Mesothelial cell of epicardium (in vitro differentiated cells): ENCODE results near the gene ABCC8. TPM values are rescaled to one million over a fixed set of nuclear protein-coding genes. Genes with fewer than 3 reads are reported as not detected.

Experiments
- DNase-seq, 2 experiments: peaks; one replicate each; pipeline ENCODE4 v3.0.0; 2021; ENCODE audit warnings: low spot score in 2 of 2; ENCODE audit not compliant: unreplicated experiment in 2 of 2
- H3K27ac Mint-ChIP-seq: 2 replicates; pipeline ENCODE4 v1.8.0; 2021; ENCODE audit warnings: mixed read lengths
- H3K27me3 Mint-ChIP-seq: 2 replicates; pipeline ENCODE4 v1.8.0; 2021; ENCODE audit warnings: low read depth, mixed read lengths
- H3K36me3 Mint-ChIP-seq: 2 replicates; pipeline ENCODE4 v1.8.0; 2021; ENCODE audit warnings: mixed read lengths
- H3K4me1 Mint-ChIP-seq: 2 replicates; pipeline ENCODE4 v1.8.0; 2021; ENCODE audit warnings: mixed read lengths
- H3K4me3 Mint-ChIP-seq: 2 replicates; pipeline ENCODE4 v1.8.0; 2021; ENCODE audit warnings: mild to moderate bottlenecking, moderate library complexity, mixed read lengths
- H3K9me3 Mint-ChIP-seq: 2 replicates; pipeline ENCODE4 v1.8.0; 2021; ENCODE audit warnings: mixed read lengths
- CTCF ChIP-seq: fragments of 200-600 bp; sonication (generic); IDR thresholded peaks from one replicate; pipeline ENCODE4 v1.5.0; 2021; ENCODE audit warnings: antibody characterized with exemption; ENCODE audit not compliant: unreplicated experiment
- total RNA-seq: library from RNA; stranded (reverse); gene quantifications from 3 replicates; pipeline ENCODE4 v1.2.1, GENCODE V29; 2021

Gene ABCC8
- total RNA-seq, 1 donor from 2014 or later: not detected

GRCh38 chr11:17350455-17351171 lies 126.0 kb downstream of the ABCC8 start:
- peaks cover 23% of the 10 kb centered on the region for H3K4me1 Mint-ChIP-seq
- no peak for DNase-seq
- H3K27me3 Mint-ChIP-seq: peaks cover 39% of the 10 kb centered on the region
- no peak overlapping the region for H3K27ac Mint-ChIP-seq
- peaks cover 2% of the 10 kb centered on the region for H3K36me3 Mint-ChIP-seq
- TF ChIP-seq CTCF: no peak
- H3K9me3 Mint-ChIP-seq: no peaks in the 10 kb centered on the region
- H3K4me3 Mint-ChIP-seq: peak overlapping the region; percentile 75

- peaks cover 9% of the 10 kb centered on the region for H3K4me1 Mint-ChIP-seq
- no peak for TF ChIP-seq CTCF
- no peak overlapping the region for H3K4me3 Mint-ChIP-seq
- peaks cover 30% of the 10 kb centered on the region for H3K27me3 Mint-ChIP-seq
- no peaks in the 10 kb centered on the region for H3K36me3 Mint-ChIP-seq
- H3K27ac Mint-ChIP-seq: no peak overlapping the region
- no peaks in the 10 kb centered on the region for H3K9me3 Mint-ChIP-seq
- no peak for DNase-seq
Measured at GRCh38 chr11:17347676-17348075, 129.0 kb downstream of the ABCC8 start.

- TF ChIP-seq CTCF: no peak
- no peaks in the 10 kb centered on the region for H3K4me1 Mint-ChIP-seq
Measured at GRCh38 chr11:17343907-17344306, 132.7 kb downstream of the ABCC8 start.

GRCh38 chr11:17343257-17343656 lies 133.4 kb downstream of the ABCC8 start:
- no peak for DNase-seq
- no peaks in the 10 kb centered on the region for H3K9me3 Mint-ChIP-seq

More at GRCh38 chr11:17343907-17344306, 132.7 kb downstream of the ABCC8 start:
- no peaks in the 10 kb centered on the region for H3K9me3 Mint-ChIP-seq
- H3K36me3 Mint-ChIP-seq: peaks cover 3% of the 10 kb centered on the region
- no peak overlapping the region for H3K27ac Mint-ChIP-seq
- H3K4me3 Mint-ChIP-seq: no peak overlapping the region
- H3K27me3 Mint-ChIP-seq: no peaks in the 10 kb centered on the region
- no peak for DNase-seq

More at GRCh38 chr11:17343257-17343656, 133.4 kb downstream of the ABCC8 start:
- TF ChIP-seq CTCF: no peak
- Mint-ChIP-seq H3K4me3 (no peak overlapping the region), H3K27ac (no peak overlapping the region), H3K27me3 (no peaks in the 10 kb centered on the region), H3K4me1 (no peaks in the 10 kb centered on the region), H3K36me3 (peaks cover 3% of the 10 kb centered on the region)

Other genes with a start within 250 kb of the ABCC8 start
- gene NUCB2, start 200.1 kb downstream of the ABCC8 start, total RNA-seq: 49.2 to 55.1 TPM (median 50.6 TPM) in 3 replicates
- gene NCR3LG1, start 125.0 kb downstream of the ABCC8 start, total RNA-seq: 4.8 to 5.6 TPM (median 4.9 TPM) in 3 replicates
- gene KCNJ11, start 88.2 kb downstream of the ABCC8 start, total RNA-seq: 2.0 to 3.0 TPM (median 2.1 TPM) in 3 replicates
- gene USH1C, start 67.6 kb upstream of the ABCC8 start, total RNA-seq: 0.29 to 0.88 TPM (median 0.54 TPM) in 3 replicates
- 1.2 to 2.8 TPM (median 1.8 TPM) in 3 replicates for gene OTOG, start 70.4 kb upstream of the ABCC8 start, total RNA-seq
- gene MYOD1, start 242.7 kb upstream of the ABCC8 start, total RNA-seq: not detected in 3 replicates